Right ventricle myocardium superior (tissue), 1 donor: ENCODE results near the gene SFT2D1. TPM values are rescaled to one million over a fixed set of nuclear protein-coding genes. Genes with fewer than 3 reads are reported as not detected.

Experiments used
- ATAC-seq: fragments of 200-7000 bp; cut with Tn5 transposase; one replicate; pipeline ENCODE4 v1.9.1; 2020; ENCODE audit warnings: mild to moderate bottlenecking; ENCODE audit not compliant: poor library complexity
- DNase-seq: peaks from one replicate; pipeline ENCODE4 v3.0.0-alpha.2; 2020
- intact Hi-C: fragments of 100-400 bp; cut with DNase I; formaldehyde crosslinking; loops from one replicate; pipeline ENCODE4 v1.11.2; 2022
- total RNA-seq: library from RNA; stranded (reverse); fragmentation: NEBNext Ultra II Directional; extraction: Animal tissue kit (Norgen Biotek cat#: 25700); gene quantifications from one replicate; pipeline ENCODE4 v1.2.1, GENCODE V29; 2021
- donor health status: DM: no; HTN: yes; CAD: no; lungs with severe emphysema.

SFT2D1 gene
- total RNA-seq, 1 donor from 2014 or later, result 20.5 TPM

- intact Hi-C loops, result loop anchor here (5.0 kb wide), 1 partner anchor 89 kb away; no protein-coding TSS in a partner anchor
- ATAC-seq (peak; percentile 78), DNase-seq (peak; percentile 68)
Measured at GRCh38 chr6:166313255-166314070, 28.9 kb downstream of the SFT2D1 start.

DNA sequence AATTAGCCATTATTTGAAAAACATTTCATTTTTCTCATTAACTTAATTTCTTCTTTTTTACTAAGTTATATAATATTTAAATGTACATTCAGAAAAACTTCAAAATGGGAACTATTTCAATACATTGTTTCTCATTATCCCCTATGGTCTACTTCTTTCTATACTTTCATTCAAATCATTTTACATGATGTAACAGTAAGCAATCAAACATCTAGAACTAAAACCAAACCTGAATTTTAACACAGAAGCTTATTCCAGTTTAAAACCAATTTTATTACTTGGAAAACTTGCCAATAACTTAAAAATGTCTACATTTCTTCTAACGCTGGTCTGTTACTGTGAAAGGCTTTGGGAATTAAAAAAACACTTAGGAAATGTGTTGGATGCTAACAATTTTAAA lies 29.5 kb downstream of the SFT2D1 start:
- intact Hi-C loops, result loop anchor here (5.0 kb wide), 1 partner anchor 89 kb away; no protein-coding TSS in a partner anchor
- DNase-seq, result no peak
- ATAC-seq, result no peak

GRCh38 chr6:166310634-166311033 lies 31.7 kb downstream of the SFT2D1 start:
- no peak for DNase-seq
- ATAC-seq, result no peak
- intact Hi-C loops, result loop anchor here (5.0 kb wide), 1 partner anchor 92 kb away; no protein-coding TSS in a partner anchor

GRCh38 chr6:166309977-166310376 lies 32.4 kb downstream of the SFT2D1 start:
- ATAC-seq (no peak), DNase-seq (no peak)
- intact Hi-C loops, result loop anchor here (5.0 kb wide), 1 partner anchor 92 kb away; no protein-coding TSS in a partner anchor

GRCh38 chr6:166308769-166309589 lies 33.4 kb downstream of the SFT2D1 start:
- no peak for DNase-seq
- intact Hi-C loops, result no loop called here
- ATAC-seq, result no peak

DNA sequence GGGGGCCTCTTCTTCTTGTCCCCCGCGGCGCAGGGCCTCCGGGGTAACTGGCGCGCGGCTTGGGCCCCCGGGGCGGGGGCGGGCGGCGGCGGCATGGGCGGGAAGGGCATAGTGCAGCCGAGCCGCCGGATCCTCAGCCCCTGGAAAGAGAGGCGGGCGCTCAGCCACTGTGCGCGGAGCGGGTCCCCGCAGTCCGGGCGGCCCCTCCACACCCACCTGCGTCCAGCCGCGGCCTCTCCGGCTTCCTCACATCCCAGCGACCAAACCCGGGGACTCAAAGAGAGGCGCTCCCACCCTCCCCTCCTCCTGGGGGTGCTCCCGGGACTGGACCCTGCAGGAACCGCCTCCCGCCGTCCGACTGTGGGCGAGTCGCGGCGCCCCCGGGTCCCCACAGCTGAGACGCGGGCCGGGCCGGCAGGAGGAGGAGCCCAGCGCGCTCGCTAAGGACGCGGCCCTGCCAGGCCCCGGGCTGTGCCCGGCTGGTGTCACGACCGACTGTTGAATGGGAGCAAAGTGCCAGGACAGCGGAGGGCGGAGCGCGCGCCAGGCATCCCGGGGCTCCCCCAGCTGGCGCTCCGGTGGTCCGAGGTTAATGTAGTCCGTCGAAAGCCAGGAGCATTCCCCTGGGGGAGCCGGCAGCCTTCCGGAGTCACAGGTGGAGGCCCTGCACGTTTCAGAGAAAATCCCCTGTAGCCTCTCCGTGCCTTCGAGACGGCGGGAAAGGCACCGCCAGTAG lies 34.1 kb downstream of the SFT2D1 start, which contains the start of gene PRR18:
PRR18 (minus strand) TSS at position 360 of the 736 bp plus-strand sequence; CDS start at position 110, 250 bp downstream.
- DNase-seq, result no peak
- intact Hi-C loops, result no loop called here
- ATAC-seq, result peak; percentile 64

DNA sequence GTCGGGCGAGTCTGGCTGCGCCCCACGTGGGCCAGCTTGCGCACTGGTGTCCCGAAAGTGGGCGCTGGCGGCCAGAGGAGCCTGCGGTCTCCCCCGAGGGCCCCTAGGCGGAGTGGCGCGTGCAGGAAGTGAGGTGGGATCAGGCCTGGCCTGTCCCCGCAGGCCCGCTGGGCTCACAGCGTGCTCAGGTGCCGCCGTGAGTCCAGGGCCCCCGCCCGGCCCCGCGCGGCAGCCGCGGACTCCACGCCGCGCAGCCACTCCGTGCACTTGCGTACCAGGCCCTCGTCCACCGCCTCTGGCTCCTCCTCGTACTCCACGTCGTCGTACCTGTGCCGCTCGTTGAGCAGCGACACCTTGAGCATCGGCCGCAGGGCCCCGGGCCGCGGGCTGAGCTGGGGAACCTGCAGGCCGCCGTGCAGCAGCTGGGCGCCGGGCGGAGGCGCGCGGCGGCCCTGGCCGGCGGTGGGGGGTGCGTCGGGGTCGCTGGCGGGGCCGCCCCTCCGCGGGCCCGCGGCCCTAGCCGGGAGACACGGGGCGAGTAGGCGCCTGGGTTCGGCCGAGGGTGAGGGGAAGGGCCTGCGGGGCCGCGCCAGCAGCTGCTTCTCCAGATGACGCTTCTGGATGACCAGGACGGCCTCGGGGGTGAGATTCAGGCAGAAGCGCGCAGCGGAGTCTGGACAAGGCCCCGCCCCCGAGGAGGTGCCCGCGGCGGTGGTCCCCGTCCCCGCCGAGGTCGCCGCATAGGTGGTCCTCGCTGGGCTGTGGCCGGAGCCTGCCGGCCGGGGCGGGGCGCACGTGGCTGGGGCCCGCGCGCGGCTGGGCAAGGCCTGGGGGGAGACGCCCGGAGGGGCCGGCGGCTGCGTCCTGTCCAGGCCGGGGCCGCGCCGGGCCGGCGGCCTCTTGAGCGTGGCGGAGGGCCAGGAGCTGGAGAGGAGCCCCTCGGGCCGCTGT lies 35.0 kb downstream of the SFT2D1 start:
- DNase-seq (no peak), ATAC-seq (no peak)
- intact Hi-C loops, result no loop called here

DNA sequence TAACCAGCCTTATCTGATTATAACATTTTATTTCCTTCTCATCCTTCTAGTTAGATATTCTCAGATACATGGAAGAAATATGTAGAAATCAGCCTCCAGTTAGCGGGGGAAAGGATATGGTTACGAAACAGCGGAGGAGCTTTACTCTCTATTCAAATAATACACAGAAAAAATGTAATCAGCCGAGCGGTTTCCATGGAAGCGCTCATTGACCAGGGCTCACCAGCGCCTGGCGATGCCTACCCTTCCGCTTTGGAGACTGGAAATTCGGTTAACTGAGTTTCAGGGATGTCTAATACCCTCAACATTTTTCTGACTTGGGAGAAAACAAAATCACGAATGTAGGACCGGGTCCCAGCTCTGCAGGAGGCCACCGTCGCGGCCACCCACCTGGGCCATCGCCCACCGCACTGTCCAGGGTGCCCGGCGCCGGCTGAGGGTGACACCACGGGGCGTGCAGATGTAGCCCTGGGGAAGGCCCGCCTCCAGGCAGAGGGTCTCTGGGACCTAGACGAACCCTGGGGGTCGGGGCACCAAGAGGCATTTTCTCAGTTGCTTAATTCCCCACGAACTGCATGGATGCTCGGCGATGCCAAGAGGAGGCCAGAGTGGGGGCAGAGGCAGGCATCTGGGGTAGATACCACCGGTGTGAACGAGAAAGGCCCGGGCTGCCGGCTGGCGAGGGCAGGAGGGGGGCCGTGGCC lies 35.8 kb downstream of the SFT2D1 start:
- ATAC-seq, result no peak
- intact Hi-C loops, result no loop called here

GRCh38 chr6:166305562-166306117 lies 36.7 kb downstream of the SFT2D1 start:
- intact Hi-C loops, result no loop called here
- no peak for ATAC-seq
- DNase-seq, result no peak

More for the DNA sequence above, 35.8 kb downstream of the SFT2D1 start:
- no peak for DNase-seq

- intact Hi-C loops, result no loop called here
- no peak for DNase-seq
- ATAC-seq, result no peak
Measured at GRCh38 chr6:166304106-166304505, 38.2 kb downstream of the SFT2D1 start.

GRCh38 chr6:166301611-166302529 lies 40.5 kb downstream of the SFT2D1 start:
- no peak for DNase-seq
- intact Hi-C loops, result no loop called here
- ATAC-seq, result no peak

DNA sequence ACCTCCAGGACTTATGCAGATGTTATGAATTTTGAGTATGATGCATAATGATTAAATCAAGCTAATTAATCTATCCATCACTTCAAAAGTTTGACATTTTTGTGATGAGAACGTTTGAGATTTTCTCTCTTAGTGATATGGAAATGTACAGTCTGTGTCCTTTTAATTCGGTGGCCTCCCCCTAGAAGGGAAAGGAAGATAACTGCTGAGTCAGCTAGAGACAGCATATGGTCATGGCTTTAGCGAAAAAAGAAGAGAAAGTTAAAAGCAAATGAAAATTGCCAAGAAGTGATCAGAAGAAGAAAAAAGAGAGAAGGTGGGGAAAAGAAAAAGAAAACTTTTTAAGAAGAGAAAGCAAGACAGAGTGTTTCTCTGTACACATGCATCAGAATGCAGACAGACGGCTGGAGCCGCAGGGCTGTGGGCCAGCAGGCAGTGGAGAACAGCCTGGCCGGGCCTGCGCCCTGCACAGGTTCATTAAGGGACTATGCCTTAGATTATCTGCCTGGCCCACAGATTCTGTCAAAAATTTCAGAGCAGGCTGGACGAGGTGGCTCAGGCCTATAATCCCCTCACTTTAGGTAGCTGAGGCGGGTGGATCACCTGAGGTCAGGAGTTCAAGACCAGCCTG lies 41.9 kb downstream of the SFT2D1 start:
- no peak for ATAC-seq
- DNase-seq, result no peak
- intact Hi-C loops, result no loop called here

DNA sequence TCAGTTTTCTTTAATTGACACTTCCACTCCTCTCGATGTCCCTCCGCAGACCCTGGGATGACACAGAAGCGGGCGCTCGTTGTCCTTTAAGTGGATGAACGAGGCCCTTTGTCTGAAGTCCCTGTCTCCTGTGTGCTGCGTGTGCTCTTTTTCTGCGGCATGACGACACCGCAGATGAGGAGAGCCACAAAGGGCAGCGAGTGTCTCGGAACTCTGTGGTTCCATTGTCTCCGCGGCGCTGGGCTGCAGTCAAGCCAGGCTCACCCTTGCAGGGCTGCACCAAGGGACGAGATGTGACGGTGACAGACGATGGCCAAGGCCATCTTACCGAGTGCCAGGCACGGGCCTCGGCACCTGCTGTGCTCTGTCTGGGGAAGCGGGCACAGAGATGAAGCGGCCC lies 44.7 kb downstream of the SFT2D1 start:
- no peak for ATAC-seq
- no peak for DNase-seq
- intact Hi-C loops, result no loop called here

GRCh38 chr6:166296035-166296883 lies 46.1 kb downstream of the SFT2D1 start:
- ATAC-seq, result no peak
- no peak for DNase-seq
- intact Hi-C loops, result no loop called here
